Ishikawa (cell line): ENCODE measurements around the gene SRP54.

Experiments used
- CEBPB ChIP-seq: IDR thresholded peaks from 2 replicates; pipeline ENCODE4 v1.6.1; 2012
- CREB1 ChIP-seq: IDR thresholded peaks from 2 replicates; pipeline ENCODE4 v1.6.1; 2012; ENCODE audit warnings: low read depth
- EGR1 ChIP-seq: IDR thresholded peaks from 2 replicates; pipeline ENCODE4 v1.6.1; 2012
- EP300 ChIP-seq: IDR thresholded peaks from 2 replicates; pipeline ENCODE4 v1.6.1; 2012; ENCODE audit warnings: borderline replicate concordance
- FOXM1 ChIP-seq: IDR thresholded peaks from 2 replicates; pipeline ENCODE4 v1.6.1; 2012; ENCODE audit warnings: low read depth, borderline replicate concordance
- NFIC ChIP-seq: IDR thresholded peaks from 2 replicates; pipeline ENCODE4 v1.6.1; 2012
- RAD21 ChIP-seq: IDR thresholded peaks from 2 replicates; pipeline ENCODE4 v1.6.1; 2012; ENCODE audit warnings: low read depth
- TAF1 ChIP-seq: IDR thresholded peaks from 2 replicates; pipeline ENCODE4 v1.6.1; 2012; ENCODE audit warnings: low read depth, mild to moderate bottlenecking
- TCF12 ChIP-seq: IDR thresholded peaks from 2 replicates; pipeline ENCODE4 v1.6.1; 2012; ENCODE audit warnings: low read depth
- TEAD4 ChIP-seq: IDR thresholded peaks from 2 replicates; pipeline ENCODE4 v1.6.1; 2012
- YY1 ChIP-seq: IDR thresholded peaks from 2 replicates; pipeline ENCODE4 v1.6.1; 2012; ENCODE audit warnings: low read depth
- ZBTB7A ChIP-seq: IDR thresholded peaks from 2 replicates; pipeline ENCODE4 v1.6.1; 2012; ENCODE audit warnings: low read depth
- TF ChIP-seq, protein P1 (sequence below): IDR thresholded peaks from 2 replicates; pipeline ENCODE4 v1.6.1; 2012
- TF ChIP-seq, protein P2 (sequence below): IDR thresholded peaks from 2 replicates; pipeline ENCODE4 v1.6.1; 2012; ENCODE audit warnings: low read depth, mild to moderate bottlenecking
- TF ChIP-seq, protein P3 (sequence below): IDR thresholded peaks from 2 replicates; pipeline ENCODE4 v1.6.1; 2012

The SRP54 gene

DNA sequence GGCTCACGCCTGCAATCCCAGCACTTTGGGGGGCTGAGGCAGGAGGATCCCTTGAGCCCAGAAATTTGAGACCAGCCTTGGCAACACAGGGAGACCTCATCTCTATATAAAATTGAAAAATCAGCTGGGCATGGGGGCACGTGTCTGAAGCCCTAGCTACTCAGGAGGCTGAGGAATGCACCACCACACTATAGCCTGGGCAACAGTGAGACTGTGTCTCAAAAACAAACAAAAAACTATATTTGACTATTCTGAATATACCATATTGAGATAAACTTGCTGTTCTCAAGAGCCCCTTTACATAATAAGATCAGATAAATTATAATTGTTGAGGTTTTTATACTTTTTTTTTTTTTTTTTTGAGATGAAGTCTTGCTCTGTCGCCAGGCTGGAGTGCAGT lies 44.9 kb upstream of the SRP54 start:
- TF ChIP-seq, protein P1, sequence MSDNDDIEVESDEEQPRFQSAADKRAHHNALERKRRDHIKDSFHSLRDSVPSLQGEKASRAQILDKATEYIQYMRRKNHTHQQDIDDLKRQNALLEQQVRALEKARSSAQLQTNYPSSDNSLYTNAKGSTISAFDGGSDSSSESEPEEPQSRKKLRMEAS: no peak
- no peak for TF ChIP-seq YY1
- TF ChIP-seq, protein P2, sequence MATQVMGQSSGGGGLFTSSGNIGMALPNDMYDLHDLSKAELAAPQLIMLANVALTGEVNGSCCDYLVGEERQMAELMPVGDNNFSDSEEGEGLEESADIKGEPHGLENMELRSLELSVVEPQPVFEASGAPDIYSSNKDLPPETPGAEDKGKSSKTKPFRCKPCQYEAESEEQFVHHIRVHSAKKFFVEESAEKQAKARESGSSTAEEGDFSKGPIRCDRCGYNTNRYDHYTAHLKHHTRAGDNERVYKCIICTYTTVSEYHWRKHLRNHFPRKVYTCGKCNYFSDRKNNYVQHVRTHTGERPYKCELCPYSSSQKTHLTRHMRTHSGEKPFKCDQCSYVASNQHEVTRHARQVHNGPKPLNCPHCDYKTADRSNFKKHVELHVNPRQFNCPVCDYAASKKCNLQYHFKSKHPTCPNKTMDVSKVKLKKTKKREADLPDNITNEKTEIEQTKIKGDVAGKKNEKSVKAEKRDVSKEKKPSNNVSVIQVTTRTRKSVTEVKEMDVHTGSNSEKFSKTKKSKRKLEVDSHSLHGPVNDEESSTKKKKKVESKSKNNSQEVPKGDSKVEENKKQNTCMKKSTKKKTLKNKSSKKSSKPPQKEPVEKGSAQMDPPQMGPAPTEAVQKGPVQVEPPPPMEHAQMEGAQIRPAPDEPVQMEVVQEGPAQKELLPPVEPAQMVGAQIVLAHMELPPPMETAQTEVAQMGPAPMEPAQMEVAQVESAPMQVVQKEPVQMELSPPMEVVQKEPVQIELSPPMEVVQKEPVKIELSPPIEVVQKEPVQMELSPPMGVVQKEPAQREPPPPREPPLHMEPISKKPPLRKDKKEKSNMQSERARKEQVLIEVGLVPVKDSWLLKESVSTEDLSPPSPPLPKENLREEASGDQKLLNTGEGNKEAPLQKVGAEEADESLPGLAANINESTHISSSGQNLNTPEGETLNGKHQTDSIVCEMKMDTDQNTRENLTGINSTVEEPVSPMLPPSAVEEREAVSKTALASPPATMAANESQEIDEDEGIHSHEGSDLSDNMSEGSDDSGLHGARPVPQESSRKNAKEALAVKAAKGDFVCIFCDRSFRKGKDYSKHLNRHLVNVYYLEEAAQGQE: no peak
- TF ChIP-seq EP300: no peak
- no peak for TF ChIP-seq CEBPB
- TF ChIP-seq RAD21: no peak
- no peak for TF ChIP-seq TCF12
- TF ChIP-seq EGR1: no peak
- TF ChIP-seq TAF1: no peak
- TF ChIP-seq CREB1: no peak
- TF ChIP-seq NFIC: no peak
- TF ChIP-seq, protein P3, sequence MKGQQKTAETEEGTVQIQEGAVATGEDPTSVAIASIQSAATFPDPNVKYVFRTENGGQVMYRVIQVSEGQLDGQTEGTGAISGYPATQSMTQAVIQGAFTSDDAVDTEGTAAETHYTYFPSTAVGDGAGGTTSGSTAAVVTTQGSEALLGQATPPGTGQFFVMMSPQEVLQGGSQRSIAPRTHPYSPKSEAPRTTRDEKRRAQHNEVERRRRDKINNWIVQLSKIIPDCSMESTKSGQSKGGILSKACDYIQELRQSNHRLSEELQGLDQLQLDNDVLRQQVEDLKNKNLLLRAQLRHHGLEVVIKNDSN: no peak
- TF ChIP-seq TEAD4: no peak
- no peak for TF ChIP-seq FOXM1
- no peak for TF ChIP-seq ZBTB7A

DNA sequence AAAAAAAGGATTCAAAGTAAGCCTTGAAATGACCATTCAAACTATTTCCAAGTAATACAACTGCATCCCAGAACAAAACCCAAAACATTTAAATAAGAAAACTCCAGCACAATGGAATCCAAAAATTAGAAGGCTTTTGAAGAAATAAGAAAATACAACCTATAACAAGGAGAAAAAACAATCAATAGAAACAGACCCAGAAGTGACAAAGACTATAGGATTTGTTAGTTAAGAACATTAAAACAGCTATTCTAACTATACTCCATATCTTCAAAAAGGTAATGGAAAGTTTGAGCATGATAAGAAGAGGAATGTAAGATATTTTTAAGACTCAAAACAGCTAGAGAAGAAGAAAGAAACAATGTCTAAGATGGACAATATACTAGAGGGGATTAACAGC lies 39.3 kb upstream of the SRP54 start:
- TF ChIP-seq RAD21 (no peak), TCF12 (no peak), EGR1 (no peak), CREB1 (no peak), EP300 (no peak), CEBPB (no peak), TEAD4 (no peak), ZBTB7A (no peak), NFIC (no peak), YY1 (no peak), FOXM1 (no peak), TAF1 (no peak)
- TF ChIP-seq, protein P3: no peak
- TF ChIP-seq, protein P2: no peak
- TF ChIP-seq, protein P1: no peak

DNA sequence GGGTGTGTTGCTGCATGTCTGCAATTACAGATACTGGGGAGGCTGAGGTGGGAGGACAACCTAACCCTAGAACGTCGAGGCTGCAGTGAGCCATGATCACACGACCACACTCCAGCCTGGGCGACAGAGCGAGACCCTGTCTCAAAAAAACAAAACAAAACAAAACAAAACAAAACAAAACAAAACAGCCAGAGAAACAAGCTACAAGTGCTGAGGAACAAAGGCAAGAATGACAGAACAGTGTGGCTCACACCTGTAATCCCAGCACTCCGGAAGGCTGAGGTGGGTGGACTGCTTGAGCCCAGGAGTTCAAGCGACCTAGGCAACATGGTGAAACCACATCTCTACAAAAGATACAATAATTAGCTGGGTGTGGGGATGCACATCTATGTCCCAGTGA lies 38.0 kb upstream of the SRP54 start:
- no peak for TF ChIP-seq TEAD4
- no peak for TF ChIP-seq TAF1
- TF ChIP-seq CEBPB: no peak
- TF ChIP-seq EGR1: no peak
- TF ChIP-seq, protein P3: no peak
- TF ChIP-seq, protein P1: no peak
- TF ChIP-seq, protein P2: no peak
- no peak for TF ChIP-seq NFIC
- TF ChIP-seq ZBTB7A: no peak
- no peak for TF ChIP-seq RAD21
- no peak for TF ChIP-seq FOXM1
- TF ChIP-seq TCF12: no peak

DNA sequence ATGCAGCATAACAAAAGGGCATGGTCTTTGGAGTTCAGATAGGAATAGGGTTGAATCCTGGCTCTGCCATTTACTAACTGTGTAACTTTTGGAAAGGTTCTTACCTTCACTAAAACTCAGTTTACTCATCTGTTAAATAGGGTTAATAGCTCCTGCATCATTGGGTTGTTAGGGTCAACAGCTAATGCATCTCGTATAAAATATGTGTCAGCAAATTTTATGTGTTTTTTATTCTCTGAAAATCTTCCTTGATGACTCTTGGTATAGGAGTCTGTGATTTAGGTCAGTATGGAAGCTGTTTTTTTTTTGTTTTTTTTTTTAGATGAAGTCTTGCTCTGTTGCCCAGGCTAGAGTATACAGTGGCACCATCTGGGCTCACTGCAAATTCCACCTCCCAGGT lies 36.1 kb upstream of the SRP54 start:
- TF ChIP-seq TCF12 (no peak), EGR1 (no peak)
- TF ChIP-seq, protein P1: no peak
